Aorta (tissue), 5 donors: ENCODE results near the gene BZW2. TPM values are rescaled to one million over a fixed set of nuclear protein-coding genes. Genes with fewer than 3 reads are reported as not detected.
A peak's percentile ranks its signal among the peaks of the same experiment; 100 is the strongest.

Source experiments
- ATAC-seq: fragments of 200-7000 bp; cut with Tn5 transposase; one replicate; pipeline ENCODE4 v1.9.1; 2022; ENCODE audit warnings: moderate library complexity; ENCODE audit not compliant: low FRiP score
- DNase-seq, 2 donors: peaks; one replicate each; pipeline ENCODE4 v3.0.0-alpha.2; 2020
- H3K27ac ChIP-seq, 2 donors: one replicate each; pipeline ENCODE4 v1.5.1; 2013; ENCODE audit warnings: low read length in 2 of 2, mild to moderate bottlenecking in 2 of 2, moderate library complexity in 2 of 2, control low read depth in 1 of 2, inconsistent platforms in 1 of 2, low read depth in 1 of 2
- H3K27me3 ChIP-seq, 2 donors: one replicate each; pipeline ENCODE4 v1.6.1; 2013; ENCODE audit warnings: control low read depth in 1 of 2, low read length in 1 of 2, mild to moderate bottlenecking in 1 of 2, moderate library complexity in 1 of 2; ENCODE audit not compliant: insufficient read depth in 2 of 2, control insufficient read depth in 1 of 2
- H3K36me3 ChIP-seq, 2 donors: one replicate each; pipeline ENCODE4 v1.6.1; 2013; ENCODE audit warnings: control low read depth in 1 of 2, low read length in 1 of 2, mild to moderate bottlenecking in 1 of 2; ENCODE audit not compliant: insufficient read depth in 2 of 2, control insufficient read depth in 1 of 2
- H3K4me1 ChIP-seq, 2 donors: one replicate each; pipeline ENCODE4 v1.6.1; 2013; ENCODE audit warnings: low read length in 2 of 2, control low read depth in 1 of 2, mild to moderate bottlenecking in 1 of 2, moderate library complexity in 1 of 2; ENCODE audit not compliant: insufficient read depth in 2 of 2, control insufficient read depth in 1 of 2
- H3K4me3 ChIP-seq, 2 donors: one replicate each; pipeline ENCODE4 v1.5.1; 2013; ENCODE audit warnings: low read length in 2 of 2, control low read depth in 1 of 2, mild to moderate bottlenecking in 1 of 2
- H3K9me3 ChIP-seq: one replicate; pipeline ENCODE4 v1.6.1; 2013; ENCODE audit warnings: mild to moderate bottlenecking, low read length; ENCODE audit not compliant: control insufficient read depth
- WGBS, 2 donors: extraction: QIAGEN DNeasy Blood & Tissue Kit; methylation state at CpG; one replicate each; pipeline ENCODE4 v1.1.7; 2013; 5-methylcytosine and 5-hydroxymethylcytosine counted together
- intact Hi-C, 2 donors: fragments of 100-400 bp; cut with DNase I; formaldehyde crosslinking; loops; one replicate each; pipeline versions ENCODE4 v1.14.2 to v1.15.0; 2022
- long read RNA-seq, 2 donors: library from polyadenylated mRNA; unstranded; transcript quantifications; one replicate each; pipeline ENCODE4 v2.0.0, GENCODE V29; 2020 to 2021
- polyA plus RNA-seq, 2 donors: library from polyadenylated mRNA; stranded (reverse); fragments of 200-250 nt; gene quantifications; one replicate each; pipeline ENCODE4 v1.2.3, GENCODE V29; 2013
- total RNA-seq, 2 donors: library from RNA; stranded (reverse); fragmentation: NEBNext Ultra II Directional; extraction: Animal tissue kit (Norgen Biotek cat#: 25700); gene quantifications; one replicate each; pipeline ENCODE4 v1.2.1, GENCODE V29; 2021
- donor health status: healthy with polysubstance abuse.
- donor health status: Bipolar disorder and iron deficiency.
- donor health status: DM: no; HTN: no; CAD: no.
- donor health status: DM: no; HTN: no; CAD: no.
- donor health status: DM: yes; HTN: yes; CAD: no.

The BZW2 gene
- total RNA-seq (10 to 100 TPM; 31.1 to 32.8 TPM), polyA plus RNA-seq (10 to 100 TPM in 1 of 2 donors, 1 to 10 TPM in 1; 9.0 to 14.5 TPM)
- long read RNA-seq, donor 1, transcript BZW2-207 (12 exons, 1,862 nt): minor isoform, 30 of 134 reads
- long read RNA-seq, donor 1, transcript BZW2-201 (12 exons, 1,860 nt): major isoform, 80 of 134 reads
- long read RNA-seq, donor 1, partial matches to known transcripts: 15 of 134 reads
- long read RNA-seq, donor 1, other reads (novel, unspliced or antisense): 6 of 134 reads
- long read RNA-seq, donor 2, transcript BZW2-201 (12 exons, 1,860 nt): major isoform, 7 of 15 reads
- long read RNA-seq, donor 2, partial matches to known transcripts: 2 of 15 reads
- long read RNA-seq, donor 2, other reads (novel, unspliced or antisense): 3 of 15 reads

DNA sequence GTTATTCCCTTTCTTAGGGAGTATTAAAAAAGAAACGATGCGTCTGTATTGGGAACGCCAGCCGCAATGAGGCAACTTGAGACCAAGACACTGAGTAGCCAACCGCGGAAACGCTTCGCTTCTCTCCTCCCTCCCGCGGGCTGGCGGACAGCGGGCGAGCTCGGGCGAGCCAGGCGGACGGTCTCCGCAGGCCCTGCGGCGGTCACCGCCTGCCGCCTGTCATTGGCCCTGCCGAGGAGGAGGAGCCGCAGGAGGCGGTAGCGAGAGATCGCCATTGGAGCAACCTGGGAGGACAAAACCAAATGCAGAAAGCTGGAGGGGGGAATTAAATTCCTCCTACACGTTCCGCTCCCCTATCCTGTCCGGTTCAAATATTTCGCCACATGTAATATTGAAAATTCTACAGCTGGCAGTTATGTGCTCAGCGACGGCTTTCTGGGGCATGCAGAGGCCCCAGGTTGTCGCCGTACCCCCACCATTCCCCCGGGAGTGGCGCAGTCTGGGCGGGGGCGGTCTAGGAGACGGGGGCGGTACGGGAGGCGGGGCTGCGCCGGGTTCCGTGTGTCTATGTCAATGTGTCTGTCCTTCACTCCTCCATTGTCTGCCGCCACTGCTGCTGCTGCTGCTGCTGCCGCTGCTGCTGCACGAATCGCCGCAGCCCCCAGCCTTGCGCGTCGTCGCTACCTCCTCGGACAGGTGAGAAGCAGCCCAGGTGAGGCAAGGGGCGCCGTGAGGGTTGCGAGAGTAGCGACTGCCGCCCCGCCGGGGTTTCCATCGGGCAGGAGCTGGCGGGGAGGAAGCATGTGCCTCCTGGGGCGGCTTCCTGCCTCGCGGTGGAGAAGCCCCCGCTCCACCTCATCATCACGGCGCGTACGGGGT lies at the start of gene BZW2, which contains the start of gene ANKMY2:
TSS of gene BZW2 (plus strand) at position 589 of the 879 bp plus-strand sequence. CDS start 19,263 bp downstream, outside the sequence.
TSS of gene ANKMY2 (minus strand) at position 162 of the 879 bp plus-strand sequence. CDS start 181 bp downstream, outside the sequence.
- H3K27ac ChIP-seq: peak within 1 kb of the TSS in 1 of 2 donors; percentile 53
- H3K36me3 ChIP-seq: no peaks in the 10 kb centered on the region
- no peaks in the 10 kb centered on the region for H3K9me3 ChIP-seq
- 0% methylated on average over 69 to 73 of the region's 73 CpGs for WGBS, 2 donors
- ATAC-seq (peak; percentile 98), DNase-seq (peak; percentile 97)
- H3K4me3 ChIP-seq: peak within 1 kb of the TSS; percentile 58 to 95
- H3K4me1 ChIP-seq: peaks cover 0 to 2% of the 10 kb centered on the region in 2 donors
- H3K27me3 ChIP-seq: peaks cover 0 to 1% of the 10 kb centered on the region in 2 donors
- intact Hi-C loops: no loop called here

DNA sequence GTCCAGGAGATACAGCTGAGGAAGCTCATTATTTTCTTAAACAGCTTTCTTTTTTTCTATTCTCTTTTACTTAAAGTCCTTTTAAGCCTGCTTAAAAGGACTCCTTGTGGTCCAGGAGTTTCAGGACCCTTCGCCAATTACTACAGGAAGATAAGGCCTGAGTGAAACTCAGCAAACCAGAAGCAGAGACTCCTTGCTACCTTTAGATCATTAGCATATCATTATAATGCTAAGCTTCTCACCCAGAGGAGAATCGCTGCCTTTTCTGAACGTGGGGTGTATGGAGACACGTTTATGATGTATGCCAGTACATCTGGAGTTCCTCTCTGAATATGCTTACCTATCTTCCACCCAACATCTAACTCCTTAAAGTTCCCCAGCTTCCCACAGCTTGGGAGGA lies 48.0 kb upstream of the BZW2 start:
- no peak overlapping the region for H3K4me3 ChIP-seq
- intact Hi-C loops: no loop called here
- no peak for ATAC-seq
- no peaks in the 10 kb centered on the region for H3K27me3 ChIP-seq
- no peak overlapping the region for H3K27ac ChIP-seq
- no peak for DNase-seq
- peaks cover 3% of the 10 kb centered on the region in 2 donors for H3K36me3 ChIP-seq
- no peaks in the 10 kb centered on the region for H3K4me1 ChIP-seq
- WGBS, 2 donors: 56 to 66% methylated on average over 4 of the region's 4 CpGs
- H3K9me3 ChIP-seq: no peaks in the 10 kb centered on the region

DNA sequence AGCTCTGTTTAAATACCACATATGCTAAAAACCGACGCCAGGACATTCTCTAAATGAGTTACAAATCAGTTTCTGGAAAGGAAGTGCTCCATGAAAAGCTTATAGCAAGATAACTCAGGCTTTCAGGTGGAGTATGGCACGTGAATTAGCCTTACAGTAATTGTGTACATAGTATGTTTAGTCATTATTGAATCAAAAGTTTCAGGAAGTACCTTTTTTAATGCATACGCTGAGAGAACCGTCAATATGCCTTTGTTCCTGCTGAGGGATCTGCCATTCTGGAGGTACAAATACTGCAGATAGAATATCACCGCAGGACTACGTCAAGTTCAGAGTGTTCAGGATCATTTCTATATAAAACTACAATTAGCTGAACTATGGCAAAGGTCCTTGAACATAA lies 46.1 kb upstream of the BZW2 start:
- DNase-seq: no peak
- no peaks in the 10 kb centered on the region for H3K27me3 ChIP-seq
- H3K4me3 ChIP-seq: no peak overlapping the region
- WGBS, 2 donors: 83% methylated on average over 7 of the region's 7 CpGs
- no peaks in the 10 kb centered on the region for H3K4me1 ChIP-seq
- intact Hi-C loops: loop anchor here in 1 of 2 donors (10.0 kb wide), 1 partner anchor 315 kb away; no protein-coding TSS in a partner anchor
- ATAC-seq: no peak
- no peak overlapping the region for H3K27ac ChIP-seq
- peaks cover 3 to 8% of the 10 kb centered on the region in 2 donors for H3K36me3 ChIP-seq
- no peaks in the 10 kb centered on the region for H3K9me3 ChIP-seq

DNA sequence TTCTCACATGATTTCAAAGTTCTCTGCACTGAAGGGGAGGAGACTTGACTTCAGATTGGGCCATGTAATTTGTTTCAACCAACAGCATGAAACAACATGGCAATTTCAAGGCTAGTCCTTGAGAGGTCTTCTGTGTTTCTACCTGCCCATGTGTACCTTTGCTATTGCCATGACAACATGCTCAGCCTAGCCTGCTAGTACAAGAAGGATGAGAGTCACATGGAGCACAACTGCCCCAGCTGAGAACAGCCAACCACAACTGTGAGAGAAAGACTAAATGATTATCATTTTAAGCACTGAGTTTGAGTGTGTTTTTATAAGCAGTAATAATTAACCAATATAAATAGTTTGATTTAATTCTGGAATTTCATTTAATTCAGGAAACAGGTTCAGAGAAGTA lies 42.3 kb upstream of the BZW2 start:
- Histone ChIP-seq H3K27ac (no peak overlapping the region), H3K4me1 (no peaks in the 10 kb centered on the region), H3K9me3 (no peaks in the 10 kb centered on the region), H3K27me3 (no peaks in the 10 kb centered on the region), H3K36me3 (peaks cover 3 to 8% of the 10 kb centered on the region in 2 donors), H3K4me3 (no peak overlapping the region)
- DNase-seq (no peak), ATAC-seq (no peak)
- intact Hi-C loops: loop anchor here in 1 of 2 donors (10.0 kb wide), 1 partner anchor 311 kb away; no protein-coding TSS in a partner anchor

DNA sequence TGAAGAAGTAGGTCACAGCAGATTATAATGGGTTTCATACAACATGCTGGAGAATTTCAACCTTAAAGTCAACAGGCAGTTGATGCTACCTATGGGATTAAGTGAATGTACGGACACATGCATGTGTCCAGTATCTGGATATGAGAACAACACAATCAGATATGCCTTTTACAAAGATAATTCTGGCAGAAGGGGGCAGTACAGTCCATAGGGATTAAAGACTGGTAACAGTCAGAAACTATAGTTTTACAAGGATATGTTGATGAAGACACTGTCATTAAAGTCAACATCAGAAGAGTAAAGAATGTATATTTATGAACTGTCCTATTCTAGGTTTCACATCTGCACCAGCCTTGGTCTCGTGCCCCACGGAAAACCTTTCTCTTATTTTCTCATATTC lies 41.9 kb upstream of the BZW2 start:
- no peak overlapping the region for H3K4me3 ChIP-seq
- no peaks in the 10 kb centered on the region for H3K9me3 ChIP-seq
- H3K27me3 ChIP-seq: no peaks in the 10 kb centered on the region
- intact Hi-C loops: loop anchor here in 1 of 2 donors (10.0 kb wide), 1 partner anchor 311 kb away; no protein-coding TSS in a partner anchor
- ATAC-seq (no peak), DNase-seq (no peak)
- H3K27ac ChIP-seq: no peak overlapping the region
- H3K4me1 ChIP-seq: no peaks in the 10 kb centered on the region
- 93 to 96% methylated on average over 3 of the region's 3 CpGs for WGBS, 2 donors
- H3K36me3 ChIP-seq: peaks cover 3 to 8% of the 10 kb centered on the region in 2 donors

DNA sequence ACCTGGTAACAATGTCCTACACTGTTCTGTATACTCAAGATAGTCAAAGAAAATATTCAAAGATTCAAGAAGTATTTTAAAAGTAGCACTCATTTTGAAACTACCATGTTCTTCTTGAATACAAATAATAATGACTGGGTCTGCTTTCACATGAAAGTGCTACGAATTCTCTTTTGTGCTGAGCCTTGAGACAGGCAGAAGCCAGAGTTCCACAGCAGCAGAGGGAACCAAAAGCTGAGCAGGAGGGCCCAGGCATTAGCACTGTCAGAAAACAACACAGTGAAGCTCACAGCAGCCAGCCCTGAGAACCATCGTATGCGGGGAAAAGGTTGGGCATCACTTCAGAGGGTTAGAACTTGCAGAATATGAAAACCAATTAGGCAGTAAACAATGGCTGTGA lies 39.3 kb upstream of the BZW2 start:
- Histone ChIP-seq H3K9me3 (no peaks in the 10 kb centered on the region), H3K4me1 (no peaks in the 10 kb centered on the region), H3K4me3 (no peak overlapping the region), H3K27ac (no peak overlapping the region), H3K27me3 (no peaks in the 10 kb centered on the region), H3K36me3 (peaks cover 3 to 5% of the 10 kb centered on the region in 2 donors)
- intact Hi-C loops: loop anchor here in 1 of 2 donors (10.0 kb wide), 1 partner anchor 308 kb away; no protein-coding TSS in a partner anchor
- ATAC-seq (no peak), DNase-seq (no peak)
- WGBS, 2 donors: 84% methylated on average over 3 of the region's 3 CpGs

DNA sequence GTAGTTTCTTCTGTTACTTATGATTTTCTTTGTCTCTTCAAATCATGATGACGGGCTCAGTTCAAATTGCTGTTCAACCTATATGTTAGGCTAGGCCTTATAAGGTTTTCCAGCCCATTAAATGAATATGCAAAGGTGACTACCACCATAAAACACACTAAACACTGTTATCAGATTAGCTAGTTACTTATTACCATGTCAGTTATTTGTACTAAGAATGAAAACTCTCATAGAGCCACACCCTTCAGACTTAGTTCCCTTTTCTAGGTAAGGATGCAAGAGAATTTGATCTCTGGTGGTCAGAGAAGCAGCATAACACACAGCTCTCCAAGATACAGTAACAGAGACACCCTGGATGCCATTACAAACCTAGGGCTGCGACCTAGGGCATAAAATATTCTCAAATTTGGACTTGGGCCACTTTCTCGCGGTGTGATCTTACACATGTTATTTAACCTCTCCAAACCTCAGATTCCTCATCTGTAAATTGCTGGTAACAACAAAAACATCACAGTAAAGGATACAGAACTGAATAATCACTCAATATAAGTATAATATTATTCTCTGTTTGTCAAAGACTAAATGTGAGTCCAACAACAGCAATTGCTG lies 36.0 kb upstream of the BZW2 start:
- intact Hi-C loops: loop anchor here in 1 of 2 donors (10.0 kb wide), 1 partner anchor 305 kb away; no protein-coding TSS in a partner anchor
- H3K36me3 ChIP-seq: no peaks in the 10 kb centered on the region
- DNase-seq: no peak

DNA sequence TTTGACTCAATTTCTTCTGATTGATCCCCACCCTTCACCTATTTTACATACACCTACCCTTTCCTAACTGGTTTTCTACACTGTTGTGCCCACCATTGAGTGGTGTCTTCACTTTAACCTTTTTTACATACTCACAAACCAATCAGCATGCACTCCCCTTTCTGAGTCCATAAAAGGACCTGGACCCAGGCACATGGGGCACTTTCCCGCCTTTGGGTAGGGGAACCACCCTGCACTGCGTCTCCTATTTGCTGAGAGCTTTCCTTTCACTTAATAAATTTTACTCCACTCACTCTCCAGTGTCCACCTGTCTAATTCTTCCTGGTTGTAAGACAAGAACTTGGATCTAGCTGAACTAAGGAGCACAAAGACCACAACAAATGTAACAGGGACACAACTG lies 34.3 kb upstream of the BZW2 start:
- peaks cover 0 to 4% of the 10 kb centered on the region in 2 donors for H3K36me3 ChIP-seq
- 93 to 94% methylated on average over 2 of the region's 2 CpGs for WGBS, 2 donors

More for the DNA sequence above, 36.0 kb upstream of the BZW2 start:
- Histone ChIP-seq H3K4me3 (no peak overlapping the region), H3K4me1 (no peaks in the 10 kb centered on the region), H3K9me3 (no peaks in the 10 kb centered on the region), H3K27me3 (no peaks in the 10 kb centered on the region), H3K27ac (no peak overlapping the region)
- whole genome bisulfite sequencing, 2 donors: 74 to 78% methylated on average over 4 of the region's 4 CpGs
- ATAC-seq: no peak

More for the DNA sequence above, 34.3 kb upstream of the BZW2 start:
- ATAC-seq (no peak), DNase-seq (no peak)
- H3K4me3 ChIP-seq: no peak overlapping the region
- no peak overlapping the region for H3K27ac ChIP-seq
- no peaks in the 10 kb centered on the region for H3K4me1 ChIP-seq
- no peaks in the 10 kb centered on the region for H3K9me3 ChIP-seq
- H3K27me3 ChIP-seq: no peaks in the 10 kb centered on the region
- intact Hi-C loops: no loop called here
